ENCODE results near the gene SPTBN5.

Gene SPTBN5

GRCh38 chr15:41884458-41884857 lies 9.4 kb downstream of the SPTBN5 start:
- no peak for TF ChIP-seq FOXP2 (optimal IDR thresholded peaks at IDR 0.05; ENCODE audit: borderline replicate concordance, extremely low read depth, extremely low read length, insufficient read depth)
- no peak for TF ChIP-seq SIN3A (IDR thresholded peaks at IDR 0.05; ENCODE audit: borderline replicate concordance, insufficient read depth, low read length)
- TF ChIP-seq POLR2AphosphoS5 (IDR thresholded peaks at IDR 0.05; ENCODE audit: low read depth, low read length) = no peak

DNA sequence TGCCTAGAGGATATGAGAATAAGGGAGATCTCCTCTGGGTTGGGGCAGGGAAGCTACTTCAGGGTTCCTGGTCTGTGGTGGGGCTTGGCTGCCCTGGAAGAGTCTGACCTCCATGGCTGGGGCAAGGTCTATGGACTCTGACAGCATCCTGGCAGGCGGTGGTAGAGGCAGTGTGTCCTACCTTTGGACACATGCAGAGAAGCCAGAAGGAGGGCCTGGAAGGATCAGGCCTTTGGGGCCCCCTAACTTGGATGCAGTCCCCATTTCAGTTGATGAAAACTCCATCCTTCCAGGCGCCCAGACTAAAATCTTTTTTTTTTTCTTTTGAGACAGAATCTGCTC lies 10.4 kb downstream of the SPTBN5 start:
- TF ChIP-seq SIN3A (IDR thresholded peaks at IDR 0.05; ENCODE audit: borderline replicate concordance, insufficient read depth, low read length) (no peak), FOXP2 (optimal IDR thresholded peaks at IDR 0.05; ENCODE audit: borderline replicate concordance, extremely low read depth, extremely low read length, insufficient read depth) (no peak), POLR2AphosphoS5 (IDR thresholded peaks at IDR 0.05; ENCODE audit: low read depth, low read length) (no peak), TAF1 (IDR thresholded peaks at IDR 0.05; ENCODE audit: borderline replicate concordance, insufficient read depth, low read length) (no peak)
- TF ChIP-seq, protein P1, sequence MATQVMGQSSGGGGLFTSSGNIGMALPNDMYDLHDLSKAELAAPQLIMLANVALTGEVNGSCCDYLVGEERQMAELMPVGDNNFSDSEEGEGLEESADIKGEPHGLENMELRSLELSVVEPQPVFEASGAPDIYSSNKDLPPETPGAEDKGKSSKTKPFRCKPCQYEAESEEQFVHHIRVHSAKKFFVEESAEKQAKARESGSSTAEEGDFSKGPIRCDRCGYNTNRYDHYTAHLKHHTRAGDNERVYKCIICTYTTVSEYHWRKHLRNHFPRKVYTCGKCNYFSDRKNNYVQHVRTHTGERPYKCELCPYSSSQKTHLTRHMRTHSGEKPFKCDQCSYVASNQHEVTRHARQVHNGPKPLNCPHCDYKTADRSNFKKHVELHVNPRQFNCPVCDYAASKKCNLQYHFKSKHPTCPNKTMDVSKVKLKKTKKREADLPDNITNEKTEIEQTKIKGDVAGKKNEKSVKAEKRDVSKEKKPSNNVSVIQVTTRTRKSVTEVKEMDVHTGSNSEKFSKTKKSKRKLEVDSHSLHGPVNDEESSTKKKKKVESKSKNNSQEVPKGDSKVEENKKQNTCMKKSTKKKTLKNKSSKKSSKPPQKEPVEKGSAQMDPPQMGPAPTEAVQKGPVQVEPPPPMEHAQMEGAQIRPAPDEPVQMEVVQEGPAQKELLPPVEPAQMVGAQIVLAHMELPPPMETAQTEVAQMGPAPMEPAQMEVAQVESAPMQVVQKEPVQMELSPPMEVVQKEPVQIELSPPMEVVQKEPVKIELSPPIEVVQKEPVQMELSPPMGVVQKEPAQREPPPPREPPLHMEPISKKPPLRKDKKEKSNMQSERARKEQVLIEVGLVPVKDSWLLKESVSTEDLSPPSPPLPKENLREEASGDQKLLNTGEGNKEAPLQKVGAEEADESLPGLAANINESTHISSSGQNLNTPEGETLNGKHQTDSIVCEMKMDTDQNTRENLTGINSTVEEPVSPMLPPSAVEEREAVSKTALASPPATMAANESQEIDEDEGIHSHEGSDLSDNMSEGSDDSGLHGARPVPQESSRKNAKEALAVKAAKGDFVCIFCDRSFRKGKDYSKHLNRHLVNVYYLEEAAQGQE (IDR thresholded peaks at IDR 0.05; ENCODE audit: insufficient read depth in 1 of 2, low read depth in 2 of 2, low read length in 2 of 2) = no peak

DNA sequence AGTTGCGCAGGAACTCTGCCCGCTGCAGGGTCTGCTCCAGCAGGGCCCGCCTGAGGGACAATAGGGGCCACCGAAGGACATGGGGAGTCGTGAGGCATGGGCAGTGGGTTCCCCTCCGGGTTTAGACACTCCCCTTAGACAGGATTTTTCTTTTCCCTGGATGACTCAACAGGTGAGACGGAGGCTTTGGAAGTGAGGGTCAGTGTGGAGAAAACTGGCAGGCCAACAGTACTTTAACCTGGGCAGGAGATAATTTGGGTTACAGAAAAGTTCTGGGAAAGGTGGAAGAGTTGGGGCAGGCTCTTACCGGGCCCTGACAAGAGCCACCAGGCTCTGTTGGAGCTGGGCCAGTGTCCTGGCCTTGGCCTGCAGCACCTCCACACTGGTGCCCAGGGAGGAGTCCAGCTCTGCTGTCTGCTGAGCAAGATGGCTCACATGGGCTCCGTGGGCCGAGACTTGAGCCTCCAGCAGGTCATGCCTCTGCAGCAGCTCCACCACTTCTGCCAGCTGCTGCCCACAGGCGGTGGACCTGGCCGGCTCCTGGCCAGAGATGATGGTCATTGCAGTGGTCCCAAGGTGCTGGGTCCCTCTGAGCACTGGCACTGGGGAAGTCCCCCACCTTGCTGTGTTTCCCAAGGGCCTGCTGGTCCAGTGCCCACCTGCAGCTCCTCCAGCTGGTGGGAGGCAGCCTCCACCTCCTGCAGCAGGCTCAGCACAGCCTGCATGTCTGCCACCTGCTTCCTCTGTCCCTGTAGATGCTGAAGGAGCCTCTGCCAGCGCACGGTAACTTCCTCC lies 11.0 kb downstream of the SPTBN5 start:
- TF ChIP-seq SIN3A (IDR thresholded peaks at IDR 0.05; ENCODE audit: borderline replicate concordance, insufficient read depth, low read length) (no peak), POLR2AphosphoS5 (IDR thresholded peaks at IDR 0.05; ENCODE audit: low read depth, low read length) (no peak), FOXP2 (optimal IDR thresholded peaks at IDR 0.05; ENCODE audit: borderline replicate concordance, extremely low read depth, extremely low read length, insufficient read depth) (no peak), TAF1 (IDR thresholded peaks at IDR 0.05; ENCODE audit: borderline replicate concordance, insufficient read depth, low read length) (no peak)
- TF ChIP-seq, protein P1 (IDR thresholded peaks at IDR 0.05; ENCODE audit: insufficient read depth in 1 of 2, low read depth in 2 of 2, low read length in 2 of 2) = no peak

DNA sequence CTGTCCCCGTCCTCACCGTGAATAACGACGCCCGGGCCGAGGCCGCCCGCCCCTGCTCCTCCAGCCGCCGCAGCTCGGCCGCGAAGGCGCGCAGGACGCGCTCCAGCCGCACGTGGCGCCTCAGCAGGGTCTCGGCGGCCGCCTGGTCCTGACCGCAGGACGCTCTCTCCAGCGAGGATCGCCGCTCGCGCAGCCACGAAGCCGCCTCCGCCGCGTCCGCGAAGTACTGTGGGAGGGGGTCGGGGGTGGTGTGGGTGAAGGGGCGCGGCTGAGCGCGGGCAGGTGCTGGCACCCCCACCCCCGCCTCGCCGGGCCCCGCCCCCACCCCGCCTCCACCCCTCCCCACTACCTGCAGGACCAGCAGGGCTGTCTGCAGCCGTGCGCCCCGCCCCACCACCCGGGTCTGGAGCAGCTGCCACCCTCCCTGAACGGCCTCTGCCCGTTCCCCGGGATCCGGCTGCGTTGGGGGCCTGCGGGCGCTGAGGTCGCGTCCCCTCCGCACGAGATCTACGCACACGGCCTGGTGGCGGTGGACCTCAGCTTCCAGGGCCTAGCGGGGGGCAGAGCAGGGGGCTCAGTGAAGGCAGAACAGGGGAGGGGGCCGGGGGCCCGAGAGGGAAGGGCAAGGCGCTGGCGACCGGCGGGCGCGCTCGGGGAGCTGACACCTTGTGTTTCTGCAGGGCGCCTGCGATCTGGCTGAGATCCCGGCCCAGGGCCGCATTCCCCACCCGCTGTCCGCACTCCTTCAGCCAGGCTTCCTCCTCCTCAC lies 11.7 kb downstream of the SPTBN5 start:
- TF ChIP-seq TAF1 (IDR thresholded peaks at IDR 0.05; ENCODE audit: borderline replicate concordance, insufficient read depth, low read length) (no peak), POLR2AphosphoS5 (IDR thresholded peaks at IDR 0.05; ENCODE audit: low read depth, low read length) (no peak), FOXP2 (optimal IDR thresholded peaks at IDR 0.05; ENCODE audit: borderline replicate concordance, extremely low read depth, extremely low read length, insufficient read depth) (no peak), SIN3A (IDR thresholded peaks at IDR 0.05; ENCODE audit: borderline replicate concordance, insufficient read depth, low read length) (no peak)
- TF ChIP-seq, protein P1 (IDR thresholded peaks at IDR 0.05; ENCODE audit: insufficient read depth in 1 of 2, low read depth in 2 of 2, low read length in 2 of 2) = no peak

DNA sequence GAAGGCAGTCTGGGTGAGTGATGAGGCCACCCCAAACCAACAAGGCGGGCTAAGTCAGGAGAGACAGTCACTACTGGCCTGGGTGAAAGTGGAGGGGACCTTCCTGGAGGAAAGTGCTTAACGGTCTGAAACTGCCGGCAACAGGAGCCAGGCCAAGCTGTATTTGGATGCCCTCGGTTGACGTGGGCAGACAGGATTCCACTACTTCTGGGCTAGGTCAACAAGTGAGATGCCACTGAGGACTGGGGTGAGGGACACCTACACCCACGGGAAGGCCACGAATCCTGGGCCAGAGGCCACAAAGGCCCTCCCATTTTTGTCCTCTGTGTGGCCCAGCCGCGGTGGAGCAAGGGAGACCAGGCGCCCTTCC lies 12.3 kb downstream of the SPTBN5 start:
- TF ChIP-seq SIN3A (IDR thresholded peaks at IDR 0.05; ENCODE audit: borderline replicate concordance, insufficient read depth, low read length) = no peak
- TF ChIP-seq POLR2AphosphoS5 (IDR thresholded peaks at IDR 0.05; ENCODE audit: low read depth, low read length) = no peak
- TF ChIP-seq FOXP2 (optimal IDR thresholded peaks at IDR 0.05; ENCODE audit: borderline replicate concordance, extremely low read depth, extremely low read length, insufficient read depth) = no peak
- TF ChIP-seq, protein P1 (IDR thresholded peaks at IDR 0.05; ENCODE audit: insufficient read depth in 1 of 2, low read depth in 2 of 2, low read length in 2 of 2) = no peak
- TF ChIP-seq TAF1 (IDR thresholded peaks at IDR 0.05; ENCODE audit: borderline replicate concordance, insufficient read depth, low read length) = no peak
